Endothelial cell of umbilical vein (primary cell): Measurements from ENCODE around the gene AMN.

Experiments used
- EZH2 ChIP-seq: IDR thresholded peaks from 2 replicates; pipeline ENCODE4 v1.6.1; 2012; ENCODE audit warnings: borderline replicate concordance, low read depth, mild to moderate bottlenecking, moderate library complexity, low read length, inconsistent platforms; ENCODE audit not compliant: severe bottlenecking
- JUN ChIP-seq: IDR thresholded peaks from 2 replicates; pipeline ENCODE4 v1.6.1; 2011; ENCODE audit warnings: borderline replicate concordance, low read depth; ENCODE audit not compliant: insufficient read length, insufficient read depth
- POLR2A ChIP-seq: IDR thresholded peaks from 2 replicates; pipeline ENCODE4 v1.6.1; 2012; ENCODE audit warnings: low read depth, mild to moderate bottlenecking, control low read depth, low read length
- POLR2AphosphoS5 ChIP-seq: IDR thresholded peaks from 2 replicates; pipeline ENCODE4 v1.6.1; 2012; ENCODE audit warnings: low read depth, mild to moderate bottlenecking, control low read depth, low read length, moderate library complexity; ENCODE audit not compliant: insufficient read depth
- TF ChIP-seq, protein P1 (sequence below), 2 donors: IDR thresholded peaks; 1 replicate in 1 of 2; 2 replicates in 1 of 2; pipeline ENCODE4 v1.5.1; 2011; ENCODE audit warnings: low read length in 2 of 2, mild to moderate bottlenecking in 2 of 2, moderate library complexity in 2 of 2, control low read depth in 1 of 2, inconsistent platforms in 1 of 2, low read depth in 1 of 2; ENCODE audit not compliant: insufficient read depth in 1 of 2; ENCODE audit errors: extremely low read depth in 1 of 2

DNA sequence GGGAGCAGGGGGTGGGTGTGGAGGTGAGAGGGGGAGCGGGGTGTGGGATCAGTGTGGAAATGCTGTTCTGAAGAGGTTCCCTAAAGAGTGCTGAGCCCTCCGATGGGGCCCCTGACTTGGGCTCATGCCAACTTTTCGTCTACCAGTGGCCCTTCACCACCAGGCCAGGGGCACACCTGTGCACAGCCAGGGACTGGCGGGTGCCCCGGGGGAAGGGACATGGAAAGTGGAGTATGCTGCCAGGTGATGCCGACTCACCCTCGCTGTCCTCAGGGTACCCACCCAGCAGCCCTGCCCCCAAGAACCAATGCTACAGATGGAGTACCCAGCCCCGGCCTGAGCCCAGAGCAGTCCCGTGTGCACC lies 26.2 kb downstream of the AMN start:
- no peak for TF ChIP-seq POLR2A
- TF ChIP-seq JUN: no peak
- TF ChIP-seq EZH2: no peak
- TF ChIP-seq, protein P1, sequence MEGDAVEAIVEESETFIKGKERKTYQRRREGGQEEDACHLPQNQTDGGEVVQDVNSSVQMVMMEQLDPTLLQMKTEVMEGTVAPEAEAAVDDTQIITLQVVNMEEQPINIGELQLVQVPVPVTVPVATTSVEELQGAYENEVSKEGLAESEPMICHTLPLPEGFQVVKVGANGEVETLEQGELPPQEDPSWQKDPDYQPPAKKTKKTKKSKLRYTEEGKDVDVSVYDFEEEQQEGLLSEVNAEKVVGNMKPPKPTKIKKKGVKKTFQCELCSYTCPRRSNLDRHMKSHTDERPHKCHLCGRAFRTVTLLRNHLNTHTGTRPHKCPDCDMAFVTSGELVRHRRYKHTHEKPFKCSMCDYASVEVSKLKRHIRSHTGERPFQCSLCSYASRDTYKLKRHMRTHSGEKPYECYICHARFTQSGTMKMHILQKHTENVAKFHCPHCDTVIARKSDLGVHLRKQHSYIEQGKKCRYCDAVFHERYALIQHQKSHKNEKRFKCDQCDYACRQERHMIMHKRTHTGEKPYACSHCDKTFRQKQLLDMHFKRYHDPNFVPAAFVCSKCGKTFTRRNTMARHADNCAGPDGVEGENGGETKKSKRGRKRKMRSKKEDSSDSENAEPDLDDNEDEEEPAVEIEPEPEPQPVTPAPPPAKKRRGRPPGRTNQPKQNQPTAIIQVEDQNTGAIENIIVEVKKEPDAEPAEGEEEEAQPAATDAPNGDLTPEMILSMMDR (IDR thresholded peaks at IDR 0.05; ENCODE audit: extremely low read depth in 1 of 2, insufficient read depth in 1 of 2, low read depth in 1 of 2, low read length in 2 of 2): no peak
- no peak for TF ChIP-seq POLR2AphosphoS5
